ENCODE results near the gene BEND5. TPM values are rescaled to one million over a fixed set of nuclear protein-coding genes. Genes with fewer than 3 reads are reported as not detected.

BEND5 gene
- total RNA-seq, 1 donor from 2014 or later = 15.9 TPM

DNA sequence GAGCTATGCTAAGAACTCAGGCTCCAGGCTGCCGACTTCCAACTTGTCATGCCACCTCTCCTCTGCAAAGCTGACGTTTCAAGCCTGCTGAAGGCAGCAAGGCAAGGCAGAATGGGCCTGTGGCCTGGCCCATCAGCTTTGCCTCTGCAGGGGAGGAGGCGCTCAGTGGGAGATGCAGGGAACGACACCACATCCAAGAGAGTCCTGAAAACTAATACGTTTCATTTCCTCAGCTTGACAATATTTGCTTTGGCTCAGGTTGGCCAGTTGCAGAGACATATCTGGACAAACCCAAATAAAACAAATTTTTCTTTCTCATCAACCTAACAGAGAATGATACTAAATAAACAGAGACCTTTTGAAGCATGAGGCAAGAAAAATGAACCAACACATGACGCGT is 35.3 kb downstream of the BEND5 start:
- no peaks in the 10 kb centered on the region for H3K79me2 ChIP-seq (ENCODE audit: low read depth)
- H3K4me2 ChIP-seq = no peak overlapping the region
- Mint-ChIP-seq H3K9me3 (no peaks in the 10 kb centered on the region), H3K27me3 (ENCODE audit: insufficient read depth, low read depth) (no peaks in the 10 kb centered on the region), H3K27ac (no peak overlapping the region), H3K4me1 (no peaks in the 10 kb centered on the region), H3K36me3 (peaks cover 38% of the 10 kb centered on the region), H3K4me3 (no peak overlapping the region)
- H3K27me3 ChIP-seq = no peaks in the 10 kb centered on the region
- no peak overlapping the region for H2AFZ ChIP-seq (replicated peaks)
- DNase-seq (ENCODE audit: low spot score) = no peak
- no peak overlapping the region for H3K9ac ChIP-seq
- H3K27ac ChIP-seq = no peak overlapping the region
- peaks cover 7% of the 10 kb centered on the region for H3K36me3 ChIP-seq
- H3K4me1 ChIP-seq = no peaks in the 10 kb centered on the region
- H3K9me3 ChIP-seq (ENCODE audit: low read depth) = no peaks in the 10 kb centered on the region
- no peaks in the 10 kb centered on the region for H3F3A ChIP-seq (ENCODE audit: low read depth)
- no peak overlapping the region for H3K4me3 ChIP-seq
- H4K20me1 ChIP-seq (ENCODE audit: low read depth) = peaks cover 18% of the 10 kb centered on the region
- TF ChIP-seq, protein P1, sequence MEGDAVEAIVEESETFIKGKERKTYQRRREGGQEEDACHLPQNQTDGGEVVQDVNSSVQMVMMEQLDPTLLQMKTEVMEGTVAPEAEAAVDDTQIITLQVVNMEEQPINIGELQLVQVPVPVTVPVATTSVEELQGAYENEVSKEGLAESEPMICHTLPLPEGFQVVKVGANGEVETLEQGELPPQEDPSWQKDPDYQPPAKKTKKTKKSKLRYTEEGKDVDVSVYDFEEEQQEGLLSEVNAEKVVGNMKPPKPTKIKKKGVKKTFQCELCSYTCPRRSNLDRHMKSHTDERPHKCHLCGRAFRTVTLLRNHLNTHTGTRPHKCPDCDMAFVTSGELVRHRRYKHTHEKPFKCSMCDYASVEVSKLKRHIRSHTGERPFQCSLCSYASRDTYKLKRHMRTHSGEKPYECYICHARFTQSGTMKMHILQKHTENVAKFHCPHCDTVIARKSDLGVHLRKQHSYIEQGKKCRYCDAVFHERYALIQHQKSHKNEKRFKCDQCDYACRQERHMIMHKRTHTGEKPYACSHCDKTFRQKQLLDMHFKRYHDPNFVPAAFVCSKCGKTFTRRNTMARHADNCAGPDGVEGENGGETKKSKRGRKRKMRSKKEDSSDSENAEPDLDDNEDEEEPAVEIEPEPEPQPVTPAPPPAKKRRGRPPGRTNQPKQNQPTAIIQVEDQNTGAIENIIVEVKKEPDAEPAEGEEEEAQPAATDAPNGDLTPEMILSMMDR (IDR thresholded peaks at IDR 0.05) = no peak
- TF ChIP-seq EZH2 (IDR thresholded peaks at IDR 0.05) = no peak
- TF ChIP-seq EZH2phosphoT487 (IDR thresholded peaks at IDR 0.05) = no peak

DNA sequence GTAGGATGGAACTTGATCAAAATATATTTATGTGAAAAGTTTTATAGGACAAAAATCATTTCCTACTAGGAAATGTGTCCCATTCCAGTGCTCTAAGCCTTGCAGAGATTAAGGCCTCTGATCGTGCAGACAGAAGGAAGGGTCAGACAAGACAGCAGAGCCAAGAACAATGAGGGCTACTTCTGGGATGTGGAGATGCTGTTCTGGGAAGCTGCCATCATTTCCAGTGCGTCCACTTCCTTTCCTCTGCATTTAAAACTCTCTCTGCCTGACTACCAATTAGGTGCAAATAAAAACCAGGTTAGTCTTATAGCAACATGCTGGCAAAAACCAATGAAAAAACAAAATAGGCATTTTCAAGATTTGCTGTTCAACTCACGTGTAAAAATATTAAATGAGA is 36.1 kb downstream of the BEND5 start:
- Histone ChIP-seq H3F3A (ENCODE audit: low read depth) (no peaks in the 10 kb centered on the region), H3K4me2 (no peak overlapping the region), H3K4me3 (no peak overlapping the region), H3K27me3 (no peaks in the 10 kb centered on the region), H3K79me2 (ENCODE audit: low read depth) (no peaks in the 10 kb centered on the region), H3K4me1 (no peaks in the 10 kb centered on the region), H4K20me1 (ENCODE audit: low read depth) (peaks cover 18% of the 10 kb centered on the region), H3K27ac (no peak overlapping the region), H2AFZ (replicated peaks) (no peak overlapping the region), H3K36me3 (peaks cover 7% of the 10 kb centered on the region), H3K9ac (no peak overlapping the region), H3K9me3 (ENCODE audit: low read depth) (no peaks in the 10 kb centered on the region)
- Mint-ChIP-seq H3K27ac (no peak overlapping the region), H3K36me3 (peaks cover 41% of the 10 kb centered on the region), H3K27me3 (ENCODE audit: insufficient read depth, low read depth) (no peaks in the 10 kb centered on the region), H3K4me3 (no peak overlapping the region), H3K4me1 (peaks cover 3% of the 10 kb centered on the region), H3K9me3 (no peaks in the 10 kb centered on the region)
- DNase-seq (ENCODE audit: low spot score) = no peak
- TF ChIP-seq, protein P1 (IDR thresholded peaks at IDR 0.05) = no peak
- TF ChIP-seq EZH2phosphoT487 (IDR thresholded peaks at IDR 0.05) = no peak
- TF ChIP-seq EZH2 (IDR thresholded peaks at IDR 0.05) = no peak

DNA sequence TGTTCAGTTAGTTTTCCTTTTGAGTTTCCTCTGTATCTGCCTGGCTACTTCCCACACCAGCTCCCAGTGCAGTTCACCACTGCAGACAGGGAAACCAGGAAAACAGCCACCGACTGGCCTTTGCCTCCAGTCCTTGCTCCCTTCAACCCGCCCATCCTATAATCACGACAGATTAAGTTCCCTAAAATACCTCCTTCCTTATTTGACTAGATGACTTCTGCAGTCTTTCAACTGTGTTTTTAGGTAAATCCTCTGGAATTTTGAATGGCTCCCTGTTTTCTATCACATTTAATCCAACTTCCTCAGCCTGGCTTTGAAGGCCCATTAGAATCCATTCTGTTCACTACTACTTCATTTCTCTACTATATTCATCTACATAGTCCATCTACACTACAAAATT is 37.6 kb downstream of the BEND5 start:
- no peak overlapping the region for H2AFZ ChIP-seq (replicated peaks)
- peaks cover 4% of the 10 kb centered on the region for H3K4me1 Mint-ChIP-seq
- H4K20me1 ChIP-seq (ENCODE audit: low read depth) = peaks cover 18% of the 10 kb centered on the region
- H3K4me1 ChIP-seq = no peaks in the 10 kb centered on the region
- no peaks in the 10 kb centered on the region for H3K27me3 ChIP-seq
- no peak for DNase-seq (ENCODE audit: low spot score)
- no peak overlapping the region for H3K27ac ChIP-seq
- TF ChIP-seq EZH2phosphoT487 (IDR thresholded peaks at IDR 0.05) (no peak), EZH2 (IDR thresholded peaks at IDR 0.05) (no peak)
- TF ChIP-seq, protein P1 (IDR thresholded peaks at IDR 0.05) = no peak
- H3K9me3 Mint-ChIP-seq = no peaks in the 10 kb centered on the region
- no peak overlapping the region for H3K4me2 ChIP-seq
- no peaks in the 10 kb centered on the region for H3K9me3 ChIP-seq (ENCODE audit: low read depth)
- H3K4me3 Mint-ChIP-seq = no peak overlapping the region
- no peaks in the 10 kb centered on the region for H3K79me2 ChIP-seq (ENCODE audit: low read depth)
- H3K9ac ChIP-seq = no peak overlapping the region
- H3K36me3 Mint-ChIP-seq = peaks cover 39% of the 10 kb centered on the region
- H3F3A ChIP-seq (ENCODE audit: low read depth) = no peaks in the 10 kb centered on the region
- peaks cover 7% of the 10 kb centered on the region for H3K36me3 ChIP-seq
- H3K4me3 ChIP-seq = no peak overlapping the region
- no peak overlapping the region for H3K27ac Mint-ChIP-seq
- no peaks in the 10 kb centered on the region for H3K27me3 Mint-ChIP-seq (ENCODE audit: insufficient read depth, low read depth)
